ENCODE results near the gene BMPR1A. TPM values are rescaled to one million over a fixed set of nuclear protein-coding genes. Genes with fewer than 3 reads are reported as not detected.

BMPR1A gene
- polyA plus RNA-seq, 3 donors: 0.25 to 0.67 (median 0.61) TPM

- intact Hi-C loops (cut with micrococcal nuclease): no loop called here
- H3K27me3 ChIP-seq (ENCODE audit: control insufficient read depth in 2 of 2, insufficient read depth in 2 of 2, low read length in 2 of 2): peaks cover 0 to 11% of the 10 kb centered on the region in 2 donors
- Mint-ChIP-seq H3K4me1 (peaks cover 2% of the 10 kb centered on the region), H3K9me3 (no peaks in the 10 kb centered on the region), H3K4me3 (no peak overlapping the region), H3K27me3 (ENCODE audit: low read depth in 3 of 3) (peaks cover 14 to 30% (median 14%) of the 10 kb centered on the region in 3 donors), H3K27ac (no peak overlapping the region), H3K36me3 (no peaks in the 10 kb centered on the region)
- no peak for DNase-seq
- no peak overlapping the region for H3K4me2 ChIP-seq (replicated peaks; ENCODE audit: extremely low read depth, low read length, poor library complexity, severe bottlenecking)
- H3K4me1 ChIP-seq (ENCODE audit: control insufficient read depth in 1 of 2, insufficient read depth in 2 of 2, low read length in 2 of 2): no peaks in the 10 kb centered on the region
- no peak overlapping the region for H3K9ac ChIP-seq (ENCODE audit: insufficient read depth, low read length, poor library complexity, severe bottlenecking)
- no peaks in the 10 kb centered on the region for H3K36me3 ChIP-seq (replicated peaks in 1 of 2; ENCODE audit: control insufficient read depth in 1 of 2, insufficient read depth in 2 of 2, low read length in 2 of 2)
- TF ChIP-seq CTCF (IDR thresholded peaks at IDR 0.05): no peak
- H3K79me2 ChIP-seq (ENCODE audit: insufficient read depth, low read length): no peaks in the 10 kb centered on the region
- WGBS (ENCODE audit: insufficient coverage): no CpG with 5 or more reads among the region's 7 CpGs
- peak overlapping the region; percentile 8 for H2AFZ ChIP-seq (ENCODE audit: insufficient read depth, low read depth, low read length, poor library complexity, severe bottlenecking)
- no peaks in the 10 kb centered on the region for H4K20me1 ChIP-seq (ENCODE audit: insufficient read depth, low read length)
- no peaks in the 10 kb centered on the region for H3K9me3 ChIP-seq (replicated peaks in 1 of 2; ENCODE audit: control insufficient read depth in 1 of 2, insufficient read depth in 1 of 2, low read length in 2 of 2)
- no peak overlapping the region for H3K4me3 ChIP-seq (replicated peaks in 1 of 3; ENCODE audit: low read depth in 2 of 3, low read length in 3 of 3)
- no peak overlapping the region for H3K27ac ChIP-seq (ENCODE audit: low read depth in 1 of 2, low read length in 2 of 2)
Measured at GRCh38 chr10:86747796-86748581, 8.4 kb upstream of the BMPR1A start.

- H3K36me3 Mint-ChIP-seq: no peaks in the 10 kb centered on the region
- WGBS (ENCODE audit: insufficient coverage): 81% methylated on average over 8 of the region's 9 CpGs
- H3K27me3 Mint-ChIP-seq (ENCODE audit: low read depth in 3 of 3): peaks cover 28 to 44% (median 29%) of the 10 kb centered on the region in 3 donors
- no peak overlapping the region for H2AFZ ChIP-seq (ENCODE audit: insufficient read depth, low read depth, low read length, poor library complexity, severe bottlenecking)
- H3K36me3 ChIP-seq (replicated peaks in 1 of 2; ENCODE audit: control insufficient read depth in 1 of 2, insufficient read depth in 2 of 2, low read length in 2 of 2): no peaks in the 10 kb centered on the region
- H3K79me2 ChIP-seq (ENCODE audit: insufficient read depth, low read length): no peaks in the 10 kb centered on the region
- peaks cover 0 to 6% (median 4%) of the 10 kb centered on the region in 7 donors for H3K9me3 Mint-ChIP-seq
- peaks cover 0 to 3% of the 10 kb centered on the region in 2 donors for H3K9me3 ChIP-seq (replicated peaks in 1 of 2; ENCODE audit: control insufficient read depth in 1 of 2, insufficient read depth in 1 of 2, low read length in 2 of 2)
- H3K9ac ChIP-seq (ENCODE audit: insufficient read depth, low read length, poor library complexity, severe bottlenecking): no peak overlapping the region
- intact Hi-C loops (cut with micrococcal nuclease): no loop called here
- H3K27me3 ChIP-seq (ENCODE audit: control insufficient read depth in 2 of 2, insufficient read depth in 2 of 2, low read length in 2 of 2): peaks cover 10 to 27% of the 10 kb centered on the region in 2 donors
- no peak for TF ChIP-seq CTCF (IDR thresholded peaks at IDR 0.05)
- no peak overlapping the region for H3K4me3 ChIP-seq (replicated peaks in 1 of 3; ENCODE audit: low read depth in 2 of 3, low read length in 3 of 3)
- no peak overlapping the region for H3K27ac ChIP-seq (ENCODE audit: low read depth in 1 of 2, low read length in 2 of 2)
- no peaks in the 10 kb centered on the region for H3K4me1 ChIP-seq (ENCODE audit: control insufficient read depth in 1 of 2, insufficient read depth in 2 of 2, low read length in 2 of 2)
- no peak overlapping the region for H3K4me2 ChIP-seq (replicated peaks; ENCODE audit: extremely low read depth, low read length, poor library complexity, severe bottlenecking)
- DNase-seq: no peak
- H3K4me1 Mint-ChIP-seq: peaks cover 2% of the 10 kb centered on the region
- H3K27ac Mint-ChIP-seq: no peak overlapping the region
- no peaks in the 10 kb centered on the region for H4K20me1 ChIP-seq (ENCODE audit: insufficient read depth, low read length)
- H3K4me3 Mint-ChIP-seq: no peak overlapping the region
Measured at GRCh38 chr10:86749854-86750253, 6.6 kb upstream of the BMPR1A start.

Measured in CD14-positive monocyte (primary cell).